ENCODE results near the gene GRB2.

The GRB2 gene

DNA sequence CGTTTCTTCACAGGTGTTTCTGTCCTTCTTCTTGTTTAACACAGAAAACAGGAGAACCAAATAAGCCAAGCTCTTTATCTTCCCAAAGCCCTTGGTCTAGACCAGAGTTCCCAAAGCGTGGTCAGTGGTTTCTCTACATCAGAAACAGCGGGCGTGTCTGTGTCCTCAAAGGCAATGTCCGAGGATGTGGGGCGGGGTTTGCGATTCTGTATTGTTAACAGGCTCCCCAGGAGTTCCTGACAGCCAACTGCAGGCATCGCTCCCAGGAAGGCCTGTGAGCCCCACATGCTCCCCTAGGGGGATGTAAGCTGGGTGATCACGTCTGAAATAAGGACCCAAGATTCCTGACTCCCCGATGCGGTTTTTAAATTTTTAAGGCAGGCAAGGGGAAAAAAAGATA, 87.8 kb downstream of the GRB2 start:
- Histone ChIP-seq H3K4me3 (ENCODE audit: low read depth in 1 of 5, low read length in 5 of 5) (no peak overlapping the region), H3K27me3 (ENCODE audit: control insufficient read depth in 5 of 5, insufficient read depth in 4 of 5, low read length in 5 of 5) (no peaks in the 10 kb centered on the region), H3K9ac (ENCODE audit: low read length in 5 of 5) (peak overlapping the region in 1 of 5 donors; percentile 20), H3K9me3 (ENCODE audit: control insufficient read depth in 5 of 5, low read length in 5 of 5) (no peaks in the 10 kb centered on the region), H3K36me3 (ENCODE audit: control insufficient read depth in 5 of 5, insufficient read depth in 5 of 5, low read length in 5 of 5) (peaks cover 0 to 47% (median 36%) of the 10 kb centered on the region in 5 donors), H3K4me1 (ENCODE audit: control insufficient read depth in 5 of 5, insufficient read depth in 5 of 5, low read length in 5 of 5) (peaks cover 0 to 41% (median 25%) of the 10 kb centered on the region in 5 donors), H3K27ac (ENCODE audit: low read depth, low read length) (no peak overlapping the region)

DNA sequence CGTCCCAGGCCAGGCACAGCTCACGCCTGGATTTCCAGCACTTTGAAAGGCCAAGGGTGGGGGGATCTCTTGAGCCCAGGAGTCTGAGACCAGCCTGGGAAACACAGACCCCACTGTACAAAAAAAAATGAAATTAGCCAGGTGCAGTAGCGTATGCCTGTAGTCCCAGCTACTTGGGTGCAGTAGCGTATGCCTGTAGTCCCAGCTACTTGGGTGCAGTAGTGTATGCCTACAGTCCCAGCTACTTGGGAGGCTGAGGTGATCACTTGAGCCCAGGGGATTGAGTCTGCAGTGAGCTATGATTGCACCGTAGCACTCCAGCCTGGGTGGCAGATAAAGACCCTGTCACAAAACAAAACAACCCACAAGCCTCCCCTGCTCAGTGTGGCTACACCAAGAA, 89.2 kb downstream of the GRB2 start:
- peaks cover 0 to 39% (median 30%) of the 10 kb centered on the region in 5 donors for H3K36me3 ChIP-seq (ENCODE audit: control insufficient read depth in 5 of 5, insufficient read depth in 5 of 5, low read length in 5 of 5)
- no peaks in the 10 kb centered on the region for H3K9me3 ChIP-seq (ENCODE audit: control insufficient read depth in 5 of 5, low read length in 5 of 5)
- no peak overlapping the region for H3K9ac ChIP-seq (ENCODE audit: low read length in 5 of 5)
- peaks cover 0 to 49% (median 33%) of the 10 kb centered on the region in 5 donors for H3K4me1 ChIP-seq (ENCODE audit: control insufficient read depth in 5 of 5, insufficient read depth in 5 of 5, low read length in 5 of 5)
- H3K4me3 ChIP-seq (ENCODE audit: low read depth in 1 of 5, low read length in 5 of 5), result no peak overlapping the region
- no peaks in the 10 kb centered on the region for H3K27me3 ChIP-seq (ENCODE audit: control insufficient read depth in 5 of 5, insufficient read depth in 4 of 5, low read length in 5 of 5)
- no peak overlapping the region for H3K27ac ChIP-seq (ENCODE audit: low read depth, low read length)

DNA sequence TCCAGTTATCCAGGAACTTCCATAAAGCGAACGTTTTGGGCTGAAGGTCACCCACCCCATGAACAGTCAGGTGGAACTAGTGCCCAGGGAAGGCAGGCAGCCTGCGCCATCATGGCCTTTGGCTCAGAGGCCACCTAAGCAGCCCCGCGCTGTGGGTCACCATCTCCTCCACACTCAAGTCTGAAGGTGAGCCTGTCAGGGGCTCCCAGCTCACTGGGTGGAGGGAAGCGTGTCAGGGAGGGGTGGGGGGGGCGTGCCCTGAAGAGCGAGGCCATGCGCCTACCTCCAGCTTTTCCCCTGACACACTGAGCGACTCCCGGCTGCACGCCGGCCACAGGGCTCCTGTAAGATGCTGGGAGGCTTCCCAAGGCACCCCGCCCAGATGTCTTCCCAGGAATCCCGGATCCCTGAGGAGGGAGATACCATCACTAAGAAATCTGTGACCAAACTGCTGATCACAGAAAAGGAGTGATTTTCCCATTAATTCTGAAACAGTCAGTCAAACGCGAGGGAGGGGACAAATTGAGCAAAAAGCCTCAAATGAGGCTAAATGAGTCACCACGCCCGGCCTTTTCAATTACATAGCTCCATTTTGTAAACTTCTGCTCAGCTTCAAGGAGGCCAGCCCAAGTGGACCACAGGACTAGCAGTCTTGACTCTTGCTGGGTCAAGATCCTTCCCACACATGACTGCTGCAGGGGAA, 89.8 kb downstream of the GRB2 start:
- Histone ChIP-seq H3K4me1 (ENCODE audit: control insufficient read depth in 5 of 5, insufficient read depth in 5 of 5, low read length in 5 of 5) (peaks cover 0 to 49% (median 34%) of the 10 kb centered on the region in 5 donors), H3K36me3 (ENCODE audit: control insufficient read depth in 5 of 5, insufficient read depth in 5 of 5, low read length in 5 of 5) (peaks cover 0 to 34% (median 25%) of the 10 kb centered on the region in 5 donors), H3K9me3 (ENCODE audit: control insufficient read depth in 5 of 5, low read length in 5 of 5) (no peaks in the 10 kb centered on the region), H3K9ac (ENCODE audit: low read length in 5 of 5) (no peak overlapping the region), H3K4me3 (ENCODE audit: low read depth in 1 of 5, low read length in 5 of 5) (no peak overlapping the region), H3K27me3 (ENCODE audit: control insufficient read depth in 5 of 5, insufficient read depth in 4 of 5, low read length in 5 of 5) (no peaks in the 10 kb centered on the region), H3K27ac (ENCODE audit: low read depth, low read length) (no peak overlapping the region)

DNA sequence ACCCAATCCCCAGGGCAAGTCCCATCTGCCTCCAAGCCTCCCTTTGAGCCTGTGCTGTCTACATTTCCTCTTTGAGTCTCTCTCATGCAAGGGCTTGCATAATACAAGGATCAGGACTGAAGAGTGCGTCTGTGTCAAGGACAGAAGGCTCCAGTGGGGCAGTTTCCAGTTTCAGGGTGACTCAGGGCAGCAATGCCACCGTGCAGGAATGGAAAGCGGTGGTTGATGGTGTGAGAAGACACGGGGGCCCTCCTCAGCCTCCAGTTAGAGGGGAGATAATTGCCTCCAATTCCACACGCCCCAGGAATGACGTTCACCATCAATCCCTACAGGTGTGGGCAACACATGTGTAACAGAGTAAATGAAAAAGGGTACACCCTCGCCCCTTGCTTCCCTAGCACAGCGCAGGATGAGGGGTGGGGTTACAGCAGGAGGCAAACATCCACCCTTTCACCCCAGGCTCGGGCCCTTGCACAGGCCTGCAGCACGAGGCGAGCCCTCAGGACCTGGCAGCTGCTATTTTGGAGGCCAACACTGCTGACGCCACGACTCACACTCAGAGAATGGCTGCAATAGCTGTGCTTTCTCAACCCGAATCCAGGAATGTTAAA, 91.4 kb downstream of the GRB2 start:
- Histone ChIP-seq H3K4me3 (ENCODE audit: low read depth in 1 of 5, low read length in 5 of 5) (no peak overlapping the region), H3K4me1 (ENCODE audit: control insufficient read depth in 5 of 5, insufficient read depth in 5 of 5, low read length in 5 of 5) (peaks cover 4 to 60% (median 48%) of the 10 kb centered on the region in 5 donors), H3K36me3 (ENCODE audit: control insufficient read depth in 5 of 5, insufficient read depth in 5 of 5, low read length in 5 of 5) (peaks cover 0 to 19% (median 14%) of the 10 kb centered on the region in 5 donors), H3K27ac (ENCODE audit: low read depth, low read length) (peak overlapping the region; percentile 30), H3K9me3 (ENCODE audit: control insufficient read depth in 5 of 5, low read length in 5 of 5) (no peaks in the 10 kb centered on the region), H3K9ac (ENCODE audit: low read length in 5 of 5) (no peak overlapping the region), H3K27me3 (ENCODE audit: control insufficient read depth in 5 of 5, insufficient read depth in 4 of 5, low read length in 5 of 5) (no peaks in the 10 kb centered on the region)

DNA sequence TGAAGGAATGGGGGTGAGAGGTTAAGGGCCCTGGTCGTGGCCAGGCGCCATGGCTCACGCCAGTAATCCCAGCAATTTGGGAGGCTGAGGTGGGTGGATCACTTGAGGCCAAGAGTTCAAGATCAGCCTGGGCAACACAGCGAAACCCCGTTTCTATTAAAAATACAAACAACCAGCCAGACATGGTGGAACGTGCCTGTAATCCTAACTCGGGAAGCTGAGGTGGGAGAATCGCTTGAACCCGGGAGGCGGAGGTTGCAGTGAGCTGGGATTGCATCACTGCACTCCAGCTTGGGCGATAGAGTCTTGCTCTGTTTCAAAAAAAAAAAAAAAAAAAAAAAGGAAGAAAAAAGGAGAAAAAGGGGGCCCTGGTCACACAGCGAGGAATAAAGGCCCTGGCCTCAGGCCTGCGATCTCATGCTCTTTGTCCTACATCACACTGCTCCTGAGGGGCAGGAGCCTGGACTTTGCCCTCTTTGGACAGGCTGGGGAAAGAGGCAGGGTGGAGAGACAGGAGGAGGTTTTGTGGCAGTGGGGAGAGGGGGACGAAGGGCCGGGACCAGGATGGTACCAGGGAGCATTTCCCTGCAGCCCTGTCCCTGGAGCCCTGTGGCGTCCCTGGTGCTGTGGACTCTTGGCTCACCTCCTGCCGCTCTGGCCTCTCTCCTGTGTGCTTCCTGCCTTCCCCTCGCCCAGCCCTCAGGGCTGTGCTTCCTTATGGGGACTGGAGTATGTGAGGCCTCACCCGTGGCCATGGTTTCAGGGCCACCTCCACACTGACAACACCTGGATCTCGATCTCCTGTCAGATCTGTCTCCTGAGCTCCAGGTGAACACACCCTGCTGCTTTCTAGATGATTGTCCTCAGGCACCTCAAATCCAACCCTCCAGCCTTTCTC, 96.5 kb downstream of the GRB2 start:
- H3K4me3 ChIP-seq (ENCODE audit: low read depth in 1 of 5, low read length in 5 of 5), result peak overlapping the region in 3 of 5 donors; percentile 22 to 53 (median 34)
- H3K27ac ChIP-seq (ENCODE audit: low read depth, low read length), result peak overlapping the region; percentile 81
- no peaks in the 10 kb centered on the region for H3K27me3 ChIP-seq (ENCODE audit: control insufficient read depth in 5 of 5, insufficient read depth in 4 of 5, low read length in 5 of 5)

DNA sequence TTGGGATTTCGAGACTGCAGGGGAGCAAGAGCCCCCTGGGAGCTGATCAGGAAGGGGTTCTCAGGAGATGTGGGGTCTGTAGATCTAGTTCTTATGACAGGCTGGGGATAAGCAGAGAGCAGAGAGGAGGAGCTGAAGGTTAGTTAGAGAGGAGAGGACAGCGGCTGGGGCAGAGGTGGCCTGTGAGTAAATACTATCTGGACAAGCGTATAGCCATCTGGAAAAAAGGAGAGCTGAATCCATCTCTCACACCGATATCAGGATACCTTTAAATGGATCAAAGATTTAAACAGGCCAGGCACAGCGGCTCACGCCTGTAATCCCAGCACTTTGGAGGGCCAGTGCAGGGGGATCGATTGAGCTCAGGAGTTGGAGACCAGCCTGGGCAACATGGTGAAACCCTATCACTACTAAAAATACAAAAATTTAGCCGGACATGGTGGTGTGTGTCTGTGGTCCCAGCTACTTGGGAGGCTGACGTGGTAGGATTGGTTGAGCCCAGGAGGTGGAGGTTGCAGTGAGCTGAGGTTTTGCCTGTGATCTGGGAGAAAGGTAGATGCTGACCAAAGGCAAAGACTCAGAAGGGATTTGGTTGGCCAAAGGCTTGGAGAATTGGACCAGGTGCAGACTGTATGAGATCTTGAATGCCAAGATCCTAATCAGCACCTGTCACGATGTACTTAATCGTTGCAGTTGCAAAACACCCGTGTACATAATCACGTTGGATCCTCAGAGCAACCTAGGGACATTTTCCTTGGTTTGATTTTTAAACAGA, 97.3 kb downstream of the GRB2 start:
- Histone ChIP-seq H3K27me3 (ENCODE audit: control insufficient read depth in 5 of 5, insufficient read depth in 4 of 5, low read length in 5 of 5) (no peaks in the 10 kb centered on the region), H3K36me3 (ENCODE audit: control insufficient read depth in 5 of 5, insufficient read depth in 5 of 5, low read length in 5 of 5) (no peaks in the 10 kb centered on the region), H3K4me3 (ENCODE audit: low read depth in 1 of 5, low read length in 5 of 5) (no peak overlapping the region), H3K4me1 (ENCODE audit: control insufficient read depth in 5 of 5, insufficient read depth in 5 of 5, low read length in 5 of 5) (peaks cover 7 to 42% (median 36%) of the 10 kb centered on the region in 5 donors), H3K27ac (ENCODE audit: low read depth, low read length) (peak overlapping the region; percentile 81), H3K9ac (ENCODE audit: low read length in 5 of 5) (peak overlapping the region in 1 of 5 donors; percentile 43), H3K9me3 (ENCODE audit: control insufficient read depth in 5 of 5, low read length in 5 of 5) (no peaks in the 10 kb centered on the region)

More for the DNA sequence above, 96.5 kb downstream of the GRB2 start:
- H3K9ac ChIP-seq (ENCODE audit: low read length in 5 of 5), result peak overlapping the region in 4 of 5 donors; percentile 48 to 74 (median 54)
- no peaks in the 10 kb centered on the region for H3K9me3 ChIP-seq (ENCODE audit: control insufficient read depth in 5 of 5, low read length in 5 of 5)
- H3K4me1 ChIP-seq (ENCODE audit: control insufficient read depth in 5 of 5, insufficient read depth in 5 of 5, low read length in 5 of 5), result peaks cover 7 to 50% (median 43%) of the 10 kb centered on the region in 5 donors
- H3K36me3 ChIP-seq (ENCODE audit: control insufficient read depth in 5 of 5, insufficient read depth in 5 of 5, low read length in 5 of 5), result no peaks in the 10 kb centered on the region

DNA sequence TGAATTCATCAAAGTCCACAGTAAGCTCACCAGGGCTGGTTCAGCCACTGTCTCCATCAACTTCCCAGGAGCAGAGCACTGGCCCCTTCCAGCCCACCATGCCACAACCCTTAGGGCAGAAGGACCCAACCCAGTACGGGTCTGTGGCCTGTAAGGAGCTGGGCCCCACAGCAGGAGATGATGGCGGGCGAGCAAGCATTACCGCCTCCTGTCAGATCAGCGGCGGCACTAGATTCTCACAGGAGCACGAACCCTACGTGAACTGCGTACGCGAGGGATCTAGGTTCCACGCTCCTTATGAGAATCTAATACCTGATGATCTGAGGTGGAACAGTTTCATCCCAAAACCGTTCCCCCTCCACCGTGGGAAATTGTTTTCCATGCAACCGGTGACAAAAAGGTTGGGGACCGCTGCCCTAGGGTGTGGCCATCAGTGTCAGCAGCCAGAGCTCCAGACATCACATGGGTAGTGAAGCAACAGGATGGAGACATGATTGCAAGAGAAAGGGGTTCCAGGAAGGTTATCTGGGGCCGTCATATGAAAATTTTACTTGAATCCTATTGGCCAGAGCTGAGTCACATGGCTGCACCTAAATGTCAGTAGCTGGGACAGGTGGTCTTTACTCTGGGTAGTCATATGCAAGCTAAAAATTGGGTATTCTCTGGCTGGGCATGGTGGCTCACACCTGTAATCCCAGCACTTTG, 103.8 kb downstream of the GRB2 start:
- no peak overlapping the region for H3K27ac ChIP-seq (ENCODE audit: low read depth, low read length)
- H3K27me3 ChIP-seq (ENCODE audit: control insufficient read depth in 5 of 5, insufficient read depth in 4 of 5, low read length in 5 of 5), result no peaks in the 10 kb centered on the region
- no peak overlapping the region for H3K4me3 ChIP-seq (ENCODE audit: low read depth in 1 of 5, low read length in 5 of 5)
- H3K36me3 ChIP-seq (ENCODE audit: control insufficient read depth in 5 of 5, insufficient read depth in 5 of 5, low read length in 5 of 5), result no peaks in the 10 kb centered on the region
- no peaks in the 10 kb centered on the region for H3K9me3 ChIP-seq (ENCODE audit: control insufficient read depth in 5 of 5, low read length in 5 of 5)
- H3K9ac ChIP-seq (ENCODE audit: low read length in 5 of 5), result no peak overlapping the region
- peaks cover 0 to 6% (median 3%) of the 10 kb centered on the region in 5 donors for H3K4me1 ChIP-seq (ENCODE audit: control insufficient read depth in 5 of 5, insufficient read depth in 5 of 5, low read length in 5 of 5)

DNA sequence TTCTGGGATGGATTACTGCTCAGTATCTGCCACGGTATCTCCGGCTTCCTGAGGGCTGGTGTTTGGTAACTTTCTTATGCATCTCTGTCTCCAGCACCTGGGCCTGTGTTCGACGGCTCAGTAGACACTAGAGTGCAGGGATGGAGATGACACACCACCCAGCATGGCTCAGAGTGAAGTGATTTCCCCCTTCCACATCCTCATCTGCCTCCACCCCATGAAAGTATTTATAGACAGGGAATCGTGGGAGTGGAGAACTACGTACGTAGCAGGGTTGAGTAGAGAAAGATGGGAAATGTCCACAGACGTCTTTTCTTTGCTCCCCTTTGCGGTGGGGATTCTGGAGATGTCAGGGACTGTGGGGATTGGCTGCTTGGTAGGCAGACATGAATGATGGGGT, 104.4 kb downstream of the GRB2 start:
- H3K4me1 ChIP-seq (ENCODE audit: control insufficient read depth in 5 of 5, insufficient read depth in 5 of 5, low read length in 5 of 5), result peaks cover 0 to 10% (median 3%) of the 10 kb centered on the region in 5 donors
- H3K9ac ChIP-seq (ENCODE audit: low read length in 5 of 5), result no peak overlapping the region
- no peak overlapping the region for H3K4me3 ChIP-seq (ENCODE audit: low read depth in 1 of 5, low read length in 5 of 5)
- H3K36me3 ChIP-seq (ENCODE audit: control insufficient read depth in 5 of 5, insufficient read depth in 5 of 5, low read length in 5 of 5), result no peaks in the 10 kb centered on the region
- no peak overlapping the region for H3K27ac ChIP-seq (ENCODE audit: low read depth, low read length)
- H3K27me3 ChIP-seq (ENCODE audit: control insufficient read depth in 5 of 5, insufficient read depth in 4 of 5, low read length in 5 of 5), result no peaks in the 10 kb centered on the region
- no peaks in the 10 kb centered on the region for H3K9me3 ChIP-seq (ENCODE audit: control insufficient read depth in 5 of 5, low read length in 5 of 5)

DNA sequence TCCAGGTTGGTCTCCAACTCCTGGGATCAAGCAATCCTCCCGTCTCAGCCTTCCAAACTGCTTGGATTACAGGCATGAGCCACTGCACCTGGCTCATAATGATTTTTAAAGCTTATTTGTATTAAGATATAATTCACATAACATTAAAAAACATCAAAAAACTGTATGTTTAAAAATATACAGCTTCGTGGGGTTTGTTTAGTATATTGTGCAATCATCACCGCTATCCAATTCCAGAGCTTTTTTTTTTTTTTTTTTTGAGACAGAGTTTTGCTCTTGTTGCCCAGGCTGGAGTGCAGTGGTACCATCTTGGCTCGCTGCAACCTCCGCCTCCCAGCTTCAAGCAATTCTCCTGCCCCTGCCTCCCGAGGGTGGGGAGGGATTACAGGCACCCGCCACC, 105.2 kb downstream of the GRB2 start:
- no peaks in the 10 kb centered on the region for H3K27me3 ChIP-seq (ENCODE audit: control insufficient read depth in 5 of 5, insufficient read depth in 4 of 5, low read length in 5 of 5)
- no peak overlapping the region for H3K4me3 ChIP-seq (ENCODE audit: low read depth in 1 of 5, low read length in 5 of 5)
- no peaks in the 10 kb centered on the region for H3K36me3 ChIP-seq (ENCODE audit: control insufficient read depth in 5 of 5, insufficient read depth in 5 of 5, low read length in 5 of 5)
- H3K9ac ChIP-seq (ENCODE audit: low read length in 5 of 5), result no peak overlapping the region
- H3K27ac ChIP-seq (ENCODE audit: low read depth, low read length), result no peak overlapping the region
- H3K4me1 ChIP-seq (ENCODE audit: control insufficient read depth in 5 of 5, insufficient read depth in 5 of 5, low read length in 5 of 5), result peaks cover 0 to 13% (median 3%) of the 10 kb centered on the region in 5 donors
- H3K9me3 ChIP-seq (ENCODE audit: control insufficient read depth in 5 of 5, low read length in 5 of 5), result no peaks in the 10 kb centered on the region
